Measurements from ENCODE around the gene ATF1. TPM values are rescaled to one million over a fixed set of nuclear protein-coding genes. Genes with fewer than 3 reads are reported as not detected.

Gene ATF1
- total RNA-seq, 1 donor from 2014 or later: 20.9 TPM

- Histone ChIP-seq H3K36me3 (ENCODE audit: control insufficient read depth in 3 of 3, insufficient read depth in 3 of 3, low read length in 3 of 3) (no peaks in the 10 kb centered on the region), H3K27ac (ENCODE audit: low read depth, low read length) (no peak overlapping the region), H3K9me3 (ENCODE audit: control insufficient read depth in 3 of 3, low read length in 3 of 3) (no peaks in the 10 kb centered on the region), H3K4me1 (ENCODE audit: control insufficient read depth in 3 of 3, insufficient read depth in 3 of 3, low read length in 3 of 3) (peaks cover 0 to 5% (median 5%) of the 10 kb centered on the region in 3 donors), H3K27me3 (ENCODE audit: control insufficient read depth in 3 of 3, insufficient read depth in 3 of 3, low read length in 3 of 3) (no peaks in the 10 kb centered on the region), H3K4me3 (ENCODE audit: low read length in 3 of 3) (no peak overlapping the region), H3K9ac (ENCODE audit: low read depth in 1 of 3, low read length in 3 of 3) (no peak overlapping the region)
Measured at GRCh38 chr12:50772470-50772869, 8.6 kb downstream of the ATF1 start.

GRCh38 chr12:50772877-50773276 is 9.0 kb downstream of the ATF1 start:
- Histone ChIP-seq H3K4me3 (ENCODE audit: low read length in 3 of 3) (no peak overlapping the region), H3K27me3 (ENCODE audit: control insufficient read depth in 3 of 3, insufficient read depth in 3 of 3, low read length in 3 of 3) (no peaks in the 10 kb centered on the region), H3K4me1 (ENCODE audit: control insufficient read depth in 3 of 3, insufficient read depth in 3 of 3, low read length in 3 of 3) (peaks cover 0 to 5% (median 5%) of the 10 kb centered on the region in 3 donors), H3K36me3 (ENCODE audit: control insufficient read depth in 3 of 3, insufficient read depth in 3 of 3, low read length in 3 of 3) (no peaks in the 10 kb centered on the region), H3K27ac (ENCODE audit: low read depth, low read length) (no peak overlapping the region), H3K9me3 (ENCODE audit: control insufficient read depth in 3 of 3, low read length in 3 of 3) (no peaks in the 10 kb centered on the region), H3K9ac (ENCODE audit: low read depth in 1 of 3, low read length in 3 of 3) (no peak overlapping the region)

GRCh38 chr12:50775251-50775650 is 11.3 kb downstream of the ATF1 start:
- H3K4me1 ChIP-seq (ENCODE audit: control insufficient read depth in 3 of 3, insufficient read depth in 3 of 3, low read length in 3 of 3): peaks cover 0 to 4% (median 0%) of the 10 kb centered on the region in 3 donors
- no peaks in the 10 kb centered on the region for H3K9me3 ChIP-seq (ENCODE audit: control insufficient read depth in 3 of 3, low read length in 3 of 3)
- no peak overlapping the region for H3K9ac ChIP-seq (ENCODE audit: low read depth in 1 of 3, low read length in 3 of 3)
- no peak overlapping the region for H3K4me3 ChIP-seq (ENCODE audit: low read length in 3 of 3)
- H3K27me3 ChIP-seq (ENCODE audit: control insufficient read depth in 3 of 3, insufficient read depth in 3 of 3, low read length in 3 of 3): no peaks in the 10 kb centered on the region
- no peak overlapping the region for H3K27ac ChIP-seq (ENCODE audit: low read depth, low read length)
- H3K36me3 ChIP-seq (ENCODE audit: control insufficient read depth in 3 of 3, insufficient read depth in 3 of 3, low read length in 3 of 3): no peaks in the 10 kb centered on the region

GRCh38 chr12:50776749-50777728 is 13.1 kb downstream of the ATF1 start:
- Histone ChIP-seq H3K4me3 (ENCODE audit: low read length in 3 of 3) (no peak overlapping the region), H3K9me3 (ENCODE audit: control insufficient read depth in 3 of 3, low read length in 3 of 3) (no peaks in the 10 kb centered on the region), H3K27ac (ENCODE audit: low read depth, low read length) (no peak overlapping the region), H3K27me3 (ENCODE audit: control insufficient read depth in 3 of 3, insufficient read depth in 3 of 3, low read length in 3 of 3) (no peaks in the 10 kb centered on the region), H3K36me3 (ENCODE audit: control insufficient read depth in 3 of 3, insufficient read depth in 3 of 3, low read length in 3 of 3) (peaks cover 0 to 5% (median 2%) of the 10 kb centered on the region in 3 donors), H3K9ac (ENCODE audit: low read depth in 1 of 3, low read length in 3 of 3) (no peak overlapping the region), H3K4me1 (ENCODE audit: control insufficient read depth in 3 of 3, insufficient read depth in 3 of 3, low read length in 3 of 3) (peaks cover 0 to 4% (median 0%) of the 10 kb centered on the region in 3 donors)

- Histone ChIP-seq H3K36me3 (ENCODE audit: control insufficient read depth in 3 of 3, insufficient read depth in 3 of 3, low read length in 3 of 3) (peaks cover 0 to 5% (median 2%) of the 10 kb centered on the region in 3 donors), H3K27ac (ENCODE audit: low read depth, low read length) (no peak overlapping the region), H3K9me3 (ENCODE audit: control insufficient read depth in 3 of 3, low read length in 3 of 3) (no peaks in the 10 kb centered on the region), H3K27me3 (ENCODE audit: control insufficient read depth in 3 of 3, insufficient read depth in 3 of 3, low read length in 3 of 3) (no peaks in the 10 kb centered on the region), H3K4me1 (ENCODE audit: control insufficient read depth in 3 of 3, insufficient read depth in 3 of 3, low read length in 3 of 3) (no peaks in the 10 kb centered on the region), H3K9ac (ENCODE audit: low read depth in 1 of 3, low read length in 3 of 3) (no peak overlapping the region), H3K4me3 (ENCODE audit: low read length in 3 of 3) (no peak overlapping the region)
Measured at GRCh38 chr12:50778663-50779590, 15.0 kb downstream of the ATF1 start.

- peaks cover 0 to 5% (median 2%) of the 10 kb centered on the region in 3 donors for H3K36me3 ChIP-seq (ENCODE audit: control insufficient read depth in 3 of 3, insufficient read depth in 3 of 3, low read length in 3 of 3)
- no peak overlapping the region for H3K9ac ChIP-seq (ENCODE audit: low read depth in 1 of 3, low read length in 3 of 3)
- no peaks in the 10 kb centered on the region for H3K4me1 ChIP-seq (ENCODE audit: control insufficient read depth in 3 of 3, insufficient read depth in 3 of 3, low read length in 3 of 3)
- H3K27ac ChIP-seq (ENCODE audit: low read depth, low read length): no peak overlapping the region
- H3K4me3 ChIP-seq (ENCODE audit: low read length in 3 of 3): no peak overlapping the region
- H3K27me3 ChIP-seq (ENCODE audit: control insufficient read depth in 3 of 3, insufficient read depth in 3 of 3, low read length in 3 of 3): no peaks in the 10 kb centered on the region
- H3K9me3 ChIP-seq (ENCODE audit: control insufficient read depth in 3 of 3, low read length in 3 of 3): no peaks in the 10 kb centered on the region
Measured at GRCh38 chr12:50780013-50780412, 16.1 kb downstream of the ATF1 start.

GRCh38 chr12:50784501-50784900 is 20.6 kb downstream of the ATF1 start:
- Histone ChIP-seq H3K27ac (ENCODE audit: low read depth, low read length) (no peak overlapping the region), H3K36me3 (ENCODE audit: control insufficient read depth in 3 of 3, insufficient read depth in 3 of 3, low read length in 3 of 3) (peaks cover 0 to 5% (median 2%) of the 10 kb centered on the region in 3 donors), H3K4me3 (ENCODE audit: low read length in 3 of 3) (no peak overlapping the region), H3K9ac (ENCODE audit: low read depth in 1 of 3, low read length in 3 of 3) (no peak overlapping the region), H3K9me3 (ENCODE audit: control insufficient read depth in 3 of 3, low read length in 3 of 3) (no peaks in the 10 kb centered on the region), H3K27me3 (ENCODE audit: control insufficient read depth in 3 of 3, insufficient read depth in 3 of 3, low read length in 3 of 3) (no peaks in the 10 kb centered on the region), H3K4me1 (ENCODE audit: control insufficient read depth in 3 of 3, insufficient read depth in 3 of 3, low read length in 3 of 3) (peaks cover 0 to 10% (median 0%) of the 10 kb centered on the region in 3 donors)

GRCh38 chr12:50785406-50786001 is 21.6 kb downstream of the ATF1 start:
- H3K4me1 ChIP-seq (ENCODE audit: control insufficient read depth in 3 of 3, insufficient read depth in 3 of 3, low read length in 3 of 3): peaks cover 0 to 10% (median 0%) of the 10 kb centered on the region in 3 donors
- H3K9ac ChIP-seq (ENCODE audit: low read depth in 1 of 3, low read length in 3 of 3): no peak overlapping the region
- no peak overlapping the region for H3K27ac ChIP-seq (ENCODE audit: low read depth, low read length)
- no peak overlapping the region for H3K4me3 ChIP-seq (ENCODE audit: low read length in 3 of 3)
- H3K36me3 ChIP-seq (ENCODE audit: control insufficient read depth in 3 of 3, insufficient read depth in 3 of 3, low read length in 3 of 3): peaks cover 0 to 5% (median 2%) of the 10 kb centered on the region in 3 donors
- H3K9me3 ChIP-seq (ENCODE audit: control insufficient read depth in 3 of 3, low read length in 3 of 3): no peaks in the 10 kb centered on the region
- no peaks in the 10 kb centered on the region for H3K27me3 ChIP-seq (ENCODE audit: control insufficient read depth in 3 of 3, insufficient read depth in 3 of 3, low read length in 3 of 3)

- no peaks in the 10 kb centered on the region for H3K9me3 ChIP-seq (ENCODE audit: control insufficient read depth in 3 of 3, low read length in 3 of 3)
- H3K27ac ChIP-seq (ENCODE audit: low read depth, low read length): no peak overlapping the region
- no peaks in the 10 kb centered on the region for H3K27me3 ChIP-seq (ENCODE audit: control insufficient read depth in 3 of 3, insufficient read depth in 3 of 3, low read length in 3 of 3)
- H3K36me3 ChIP-seq (ENCODE audit: control insufficient read depth in 3 of 3, insufficient read depth in 3 of 3, low read length in 3 of 3): no peaks in the 10 kb centered on the region
- peaks cover 0 to 10% (median 0%) of the 10 kb centered on the region in 3 donors for H3K4me1 ChIP-seq (ENCODE audit: control insufficient read depth in 3 of 3, insufficient read depth in 3 of 3, low read length in 3 of 3)
- H3K4me3 ChIP-seq (ENCODE audit: low read length in 3 of 3): no peak overlapping the region
- peak overlapping the region in 1 of 3 donors; percentile 8 for H3K9ac ChIP-seq (ENCODE audit: low read depth in 1 of 3, low read length in 3 of 3)
Measured at GRCh38 chr12:50786498-50787231, 22.8 kb downstream of the ATF1 start.

All from skeletal muscle tissue (tissue), 4 donors.